GM23338 (cell line): Measurements from ENCODE around the gene DLL1. TPM values are rescaled to one million over a fixed set of nuclear protein-coding genes. Genes with fewer than 3 reads are reported as not detected.

Experiments
- ATAC-seq: fragments of 200-7000 bp; cut with Tn5 transposase; 3 replicates; pipeline ENCODE4 v1.9.1; 2020
- DNase-seq: peaks from one replicate; pipeline ENCODE4 v3.0.0-alpha.2; 2015; ENCODE audit warnings: low spot score
- H2AFZ ChIP-seq: fragments of 200-600 bp; sonication (generic); 2 replicates; pipeline ENCODE4 v1.8.0; 2016; ENCODE audit warnings: antibody characterized with exemption, mild to moderate bottlenecking, moderate library complexity
- H3F3A ChIP-seq: fragments of 200-600 bp; sonication (generic); replicated peaks from 2 replicates; pipeline ENCODE4 v1.8.0; 2017; ENCODE audit warnings: antibody characterized with exemption, mixed run types, low read depth
- H3K27ac ChIP-seq: fragments of 200-600 bp; sonication (generic); 2 replicates; pipeline ENCODE4 v1.6.1; 2016; ENCODE audit warnings: low read depth
- H3K27me3 ChIP-seq: fragments of 200-600 bp; sonication (generic); 2 replicates; pipeline ENCODE4 v1.8.0; 2016; ENCODE audit warnings: mild to moderate bottlenecking, mixed run types, moderate library complexity; ENCODE audit not compliant: insufficient read depth
- H3K36me3 ChIP-seq: fragments of 200-600 bp; sonication (generic); 2 replicates; pipeline ENCODE4 v1.8.0; 2016; ENCODE audit warnings: mild to moderate bottlenecking; ENCODE audit not compliant: insufficient read depth
- H3K4me1 ChIP-seq: fragments of 200-600 bp; sonication (generic); 2 replicates; pipeline ENCODE4 v1.8.0; 2016; ENCODE audit warnings: mild to moderate bottlenecking, moderate library complexity; ENCODE audit not compliant: insufficient read depth
- H3K4me2 ChIP-seq: fragments of 200-600 bp; sonication (generic); 2 replicates; pipeline ENCODE4 v1.7.1; 2017; ENCODE audit warnings: mixed run types
- H3K4me3 ChIP-seq: fragments of 200-600 bp; sonication (generic); 2 replicates; pipeline ENCODE4 v1.6.1; 2016; ENCODE audit warnings: mixed run types
- H3K79me2 ChIP-seq: fragments of 200-600 bp; sonication (generic); replicated peaks from 2 replicates; pipeline ENCODE4 v1.8.0; 2017; ENCODE audit warnings: mild to moderate bottlenecking; ENCODE audit not compliant: insufficient read depth
- H3K9me2 ChIP-seq: fragments of 200-600 bp; sonication (generic); 2 replicates; pipeline ENCODE4 v1.8.0; 2017; ENCODE audit not compliant: insufficient read depth
- H4K20me1 ChIP-seq: fragments of 200-600 bp; sonication (generic); replicated peaks from 2 replicates; pipeline ENCODE4 v1.8.0; 2017; ENCODE audit warnings: mild to moderate bottlenecking; ENCODE audit not compliant: insufficient read depth
- H3K27ac Mint-ChIP-seq: 2 replicates; pipeline ENCODE4 v1.8.0; 2020; ENCODE audit warnings: inconsistent platforms, mild to moderate bottlenecking, moderate library complexity, mixed read lengths
- H3K27me3 Mint-ChIP-seq: 3 replicates; pipeline ENCODE4 v1.8.0; 2022; ENCODE audit warnings: low read depth, mild to moderate bottlenecking, moderate library complexity, mixed read lengths, inconsistent platforms; ENCODE audit not compliant: insufficient read depth, poor library complexity
- H3K36me3 Mint-ChIP-seq: 3 replicates; pipeline ENCODE4 v1.8.0; 2021; ENCODE audit warnings: low read depth, mild to moderate bottlenecking, inconsistent platforms, moderate library complexity, mixed read lengths
- H3K4me1 Mint-ChIP-seq: 3 replicates; pipeline ENCODE4 v1.8.0; 2020; ENCODE audit warnings: mild to moderate bottlenecking, inconsistent platforms, mixed read lengths
- H3K4me3 Mint-ChIP-seq: 3 replicates; pipeline ENCODE4 v1.8.0; 2021; ENCODE audit warnings: moderate library complexity, mild to moderate bottlenecking, inconsistent platforms, mixed read lengths
- H3K9me3 Mint-ChIP-seq: 3 replicates; pipeline ENCODE4 v1.8.0; 2020; ENCODE audit warnings: moderate library complexity, mild to moderate bottlenecking, inconsistent platforms, mixed read lengths
- ETS1 ChIP-seq: IDR thresholded peaks from 2 replicates; pipeline ENCODE4 v1.6.1; 2016; ENCODE audit warnings: antibody characterized with exemption
- EZH2 ChIP-seq: fragments of 200-600 bp; sonication (generic); IDR thresholded peaks from one replicate; pipeline ENCODE4 v1.8.0; 2017; ENCODE audit warnings: antibody characterized with exemption, mild to moderate bottlenecking, low read depth; ENCODE audit not compliant: unreplicated experiment
- NANOG ChIP-seq: IDR thresholded peaks from 2 replicates; pipeline ENCODE4 v1.6.1; 2016; ENCODE audit warnings: antibody characterized with exemption, borderline replicate concordance
- POLR2AphosphoS5 ChIP-seq: IDR thresholded peaks from 2 replicates; pipeline ENCODE4 v1.6.1; 2016; ENCODE audit warnings: antibody characterized with exemption, low read depth
- STAT1 ChIP-seq: IDR thresholded peaks from one replicate; pipeline ENCODE4 v1.6.1; 2016; ENCODE audit warnings: antibody characterized with exemption; ENCODE audit not compliant: unreplicated experiment
- ZNF114 ChIP-seq: fragments of 250-450 bp; sonication (Bioruptor Pico); IDR thresholded peaks from 2 replicates; pipeline ENCODE4 v1.5.0; 2020; ENCODE audit warnings: mild to moderate bottlenecking, moderate library complexity
- ZNF462 ChIP-seq: fragments of 250-450 bp; sonication (Bioruptor Pico); IDR thresholded peaks from 2 replicates; pipeline ENCODE4 v1.5.0; 2020; ENCODE audit warnings: mild to moderate bottlenecking, moderate library complexity
- polyA plus RNA-seq: library from polyadenylated mRNA; unstranded; fragments of >200 nt; fragmentation: Nextera tagmentation; extraction: Ambion mirVana; gene quantifications from 2 replicates; pipeline ENCODE4 v1.2.1, GENCODE V29; 2016
- total RNA-seq: library from RNA; depleted of rRNA; stranded (reverse); fragments of >200 nt; shearing (Covaris generic); gene quantifications from 2 replicates; pipeline ENCODE4 v1.2.3, GENCODE V29; 2014

Gene DLL1
- total and polyA plus RNA-seq, 2 experiments from 2014 or later, result 2.2 to 4.6 TPM

GRCh38 chr6:170235391-170236125 is 55.3 kb downstream of the DLL1 start (continued):
- TF ChIP-seq ZNF462 (no peak), STAT1 (no peak), EZH2 (no peak)

- no peaks in the 10 kb centered on the region for H3F3A ChIP-seq
- H3K27me3 ChIP-seq, result no peaks in the 10 kb centered on the region
- no peaks in the 10 kb centered on the region for H3K79me2 ChIP-seq
- H3K4me1 ChIP-seq, result peaks cover 4% of the 10 kb centered on the region
- no peak overlapping the region for H3K27ac ChIP-seq
- DNase-seq (no peak), ATAC-seq (no peak)
- no peaks in the 10 kb centered on the region; the same call in 2 of the 3 replicates for H3K9me3 Mint-ChIP-seq
- H3K27me3 Mint-ChIP-seq, result peaks cover 12% of the 10 kb centered on the region
- TF ChIP-seq ETS1 (no peak), NANOG (no peak), ZNF114 (CRISPR knock-in tag) (no peak), POLR2AphosphoS5 (no peak)
- peak overlapping the region; percentile 56; the same call in 1 of the 2 replicates for H2AFZ ChIP-seq
- H3K4me3 Mint-ChIP-seq, result no peak overlapping the region
- H4K20me1 ChIP-seq, result no peaks in the 10 kb centered on the region
- no peak overlapping the region for H3K4me3 ChIP-seq
- no peaks in the 10 kb centered on the region for H3K36me3 ChIP-seq
- H3K36me3 Mint-ChIP-seq, result no peaks in the 10 kb centered on the region
- H3K4me2 ChIP-seq, result no peak overlapping the region
- no peaks in the 10 kb centered on the region for H3K9me2 ChIP-seq
- H3K4me1 Mint-ChIP-seq, result peaks cover 24% of the 10 kb centered on the region
- no peak overlapping the region for H3K27ac Mint-ChIP-seq
These were observed 56.5 kb downstream of the DLL1 start for GRCh38 chr6:170234419-170234818.
